Measurements from ENCODE around the gene MYO3B. TPM values are rescaled to one million over a fixed set of nuclear protein-coding genes. Genes with fewer than 3 reads are reported as not detected.

The MYO3B gene
- total and polyA plus RNA-seq, 2 of the 8 experiments (the other 6 are each of a cell fraction or from before 2014, with no cell fraction given), result 0.17 to 0.19 TPM

GRCh38 chr2:170396799-170397459 lies 219.0 kb downstream of the MYO3B start:
- Histone ChIP-seq H3K9ac (replicated peaks in 1 of 4; ENCODE audit: extremely low read depth in 1 of 4, low read depth in 3 of 4, low read length in 3 of 4) (no peak overlapping the region), H2BK12ac (ENCODE audit: low read depth, low read length) (no peak overlapping the region), H3K18ac (ENCODE audit: extremely low read depth, low read length) (no peak overlapping the region), H3K27ac (ENCODE audit: low read depth, low read length) (no peak overlapping the region), H4K8ac (ENCODE audit: extremely low read depth, insufficient read depth, low read length) (no peak overlapping the region), H2AK5ac (ENCODE audit: low read depth, low read length) (no peak overlapping the region), H3K4ac (replicated peaks; ENCODE audit: insufficient read length, low read depth, low read length) (no peak overlapping the region), H4K5ac (ENCODE audit: insufficient read length, low read depth, low read length) (no peak overlapping the region), H2BK120ac (replicated peaks; ENCODE audit: low read depth, low read length) (no peak overlapping the region), H3K79me2 (ENCODE audit: control insufficient read depth in 1 of 2, insufficient read depth in 2 of 2, low read length in 2 of 2) (no peaks in the 10 kb centered on the region), H3K4me3 (ENCODE audit: extremely low read depth in 1 of 4, insufficient read depth in 2 of 4, low read depth in 3 of 4, low read length in 4 of 4) (no peak overlapping the region), H4K91ac (replicated peaks; ENCODE audit: insufficient read length, low read length) (no peak overlapping the region), H3K36me3 (ENCODE audit: control insufficient read depth in 2 of 4, insufficient read depth in 4 of 4, low read length in 3 of 4) (no peaks in the 10 kb centered on the region), H3K23me2 (ENCODE audit: low read depth, low read length) (no peaks in the 10 kb centered on the region), H4K20me1 (replicated peaks in 1 of 2; ENCODE audit: control insufficient read depth in 1 of 2, insufficient read depth in 2 of 2, low read length in 2 of 2) (no peaks in the 10 kb centered on the region), H3K14ac (ENCODE audit: insufficient read length) (no peak overlapping the region), H3K27me3 (replicated peaks in 1 of 4; ENCODE audit: control insufficient read depth in 3 of 4, extremely low read depth in 1 of 4, insufficient read depth in 3 of 4, low read length in 3 of 4) (no peaks in the 10 kb centered on the region), H3K9me3 (ENCODE audit: insufficient read depth in 2 of 2, low read depth in 1 of 2, low read length in 1 of 2) (no peaks in the 10 kb centered on the region), H3K23ac (ENCODE audit: insufficient read length) (no peak overlapping the region), H2AFZ (ENCODE audit: low read length) (no peak overlapping the region), H2BK15ac (ENCODE audit: low read length) (no peak overlapping the region), H2BK20ac (ENCODE audit: low read length) (no peak overlapping the region), H3K79me1 (ENCODE audit: low read depth, low read length) (no peaks in the 10 kb centered on the region), H3K56ac (replicated peaks; ENCODE audit: insufficient read length, low read depth, low read length) (no peak overlapping the region), H2BK5ac (ENCODE audit: low read depth, low read length) (no peak overlapping the region), H3K4me2 (ENCODE audit: insufficient read depth in 1 of 2, low read depth in 2 of 2, low read length in 2 of 2) (no peak overlapping the region), H3K4me1 (replicated peaks in 1 of 4; ENCODE audit: control insufficient read depth in 3 of 4, insufficient read depth in 4 of 4, low read length in 3 of 4) (no peaks in the 10 kb centered on the region)
- POLR2A ChIA-PET (ENCODE audit: partially characterized antibody), result no interaction called here
- WGBS, 2 experiments (ENCODE audit: extremely low coverage in 1 of 2, insufficient coverage in 1 of 2, insufficient read length in 1 of 2, insufficient replicate concordance in 2 of 2, low coverage in 1 of 2, low lambda C conversion rate in 2 of 2, missing lambda C conversion rate in 1 of 2), result 62% methylated on average over 5 of the region's 5 CpGs; no CpG with 5 or more reads in 1 of the 2 experiments
- DNase-seq (ENCODE audit: low read depth in 1 of 2, low spot score in 2 of 2) (no peak), FAIRE-seq (no peak)
- TF ChIP-seq EGR1 (IDR thresholded peaks at IDR 0.05; ENCODE audit: borderline replicate concordance, low read depth, low read length) (no peak), CTCF (IDR thresholded peaks at IDR 0.05; ENCODE audit: control extremely low read depth in 1 of 3, insufficient read depth in 1 of 3, low read depth in 1 of 3, low read length in 3 of 3) (peak in 2 of 3 experiments; percentile 5 to 22; a peak in 2 of 4 replicates), KDM4A (IDR thresholded peaks at IDR 0.05; ENCODE audit: low read depth, low read length, severe bottlenecking) (no peak), E2F6 (IDR thresholded peaks at IDR 0.05) (no peak), RAD21 (IDR thresholded peaks at IDR 0.05 in 1 of 2, conservative IDR thresholded peaks at IDR 0.05 in 1 of 2; ENCODE audit: low read depth in 2 of 2, low read length in 2 of 2) (peak; percentile 40 to 48)
- CTCF ChIA-PET (ENCODE audit: partially characterized antibody), result interaction anchor here (0.5 to 4.6 kb wide), 21 partner anchors 8 to 420 kb away, joined by 3 to 26 read pairs (median 3); partner anchors contain the start of gene GAD1
